HG02840 (cell line): Measurements from ENCODE around the gene OTUD4.
A peak's percentile ranks its signal among the peaks of the same experiment; 100 is the strongest.

Source experiments
- ATAC-seq: cut with Tn5 transposase; IDR thresholded peaks from one replicate; pipeline ENCODE4 v1.9.1; 2021; ENCODE audit warnings: mild to moderate bottlenecking, moderate library complexity, moderate number of reproducible peaks; ENCODE audit not compliant: unreplicated experiment, low FRiP score

Gene OTUD4

GRCh38 chr4:145130788-145131399 lies 49.5 kb downstream of the OTUD4 start:
- no peak for ATAC-seq

GRCh38 chr4:145130130-145130529 lies 50.3 kb downstream of the OTUD4 start:
- ATAC-seq, result no peak

- no peak for ATAC-seq
These were observed 55.0 kb downstream of the OTUD4 start for GRCh38 chr4:145125396-145125795.

GRCh38 chr4:145108128-145108527 lies 72.3 kb downstream of the OTUD4 start:
- ATAC-seq, result no peak

GRCh38 chr4:145107126-145107525 lies 73.3 kb downstream of the OTUD4 start:
- ATAC-seq, result no peak

- ATAC-seq, result no peak
These were observed 76.9 kb downstream of the OTUD4 start for GRCh38 chr4:145103496-145103895.

GRCh38 chr4:145102619-145103018 lies 77.8 kb downstream of the OTUD4 start:
- ATAC-seq, result no peak

- no peak for ATAC-seq
These were observed 79.3 kb downstream of the OTUD4 start for GRCh38 chr4:145101091-145101490.

- ATAC-seq, result no peak
These were observed 80.7 kb downstream of the OTUD4 start for GRCh38 chr4:145099653-145100052.

- ATAC-seq, result peak; percentile 17
These were observed 81.7 kb downstream of the OTUD4 start for GRCh38 chr4:145098675-145099037.

- ATAC-seq, result peak; percentile 84
These were observed 82.3 kb downstream of the OTUD4 start, which contains the start of the genes ABCE1 and ANAPC10 for GRCh38 chr4:145097821-145098674. Gene ABCE1 (plus strand): TSS chr4:145098311. CDS start chr4:145104413, 6,102 bp downstream. Gene ANAPC10 (minus strand): TSS chr4:145098196. CDS start chr4:145096099, 2,097 bp downstream.

- no peak for ATAC-seq
These were observed 83.0 kb downstream of the OTUD4 start for GRCh38 chr4:145097331-145097820.

GRCh38 chr4:145093638-145094037 lies 86.8 kb downstream of the OTUD4 start:
- no peak for ATAC-seq

- ATAC-seq, result no peak
These were observed 90.0 kb downstream of the OTUD4 start for GRCh38 chr4:145090380-145090779.

- ATAC-seq, result no peak
These were observed 96.3 kb downstream of the OTUD4 start for GRCh38 chr4:145083891-145084605.
